ENCODE results near the gene PLK3.

PLK3 gene

GRCh38 chr1:44828841-44829440 lies 28.8 kb downstream of the PLK3 start:
- TF ChIP-seq CTCF (IDR thresholded peaks at IDR 0.05; ENCODE audit: insufficient read depth, missing control alignments) = no peak
- DNase-seq (ENCODE audit: insufficient read length, low spot score) (no peak), FAIRE-seq (no peak)

GRCh38 chr1:44829506-44830384 lies 29.6 kb downstream of the PLK3 start:
- no peak for TF ChIP-seq CTCF (IDR thresholded peaks at IDR 0.05; ENCODE audit: insufficient read depth, missing control alignments)
- FAIRE-seq = no peak
- DNase-seq (ENCODE audit: insufficient read length, low spot score) = no peak

DNA sequence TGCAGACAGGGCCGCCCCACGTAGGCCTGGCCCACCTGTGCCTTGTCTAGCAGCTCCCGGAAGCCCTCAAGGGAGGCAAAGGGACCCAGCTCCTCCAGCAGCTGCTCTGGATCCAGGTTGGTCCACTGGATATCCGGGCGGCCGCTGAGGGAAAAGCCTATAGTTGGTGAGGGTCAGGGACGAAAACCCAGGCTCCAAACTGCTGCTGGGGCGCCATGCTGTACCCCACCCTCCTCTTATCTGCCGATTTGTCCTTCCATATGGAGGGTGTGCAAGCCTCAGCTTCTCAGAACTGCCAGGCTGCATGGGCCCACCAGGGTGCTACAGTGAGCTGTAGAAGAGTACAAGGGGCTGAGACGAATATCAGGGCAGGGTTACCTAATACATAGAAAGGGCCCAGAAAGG lies 30.7 kb downstream of the PLK3 start:
- no peak for TF ChIP-seq CTCF (IDR thresholded peaks at IDR 0.05; ENCODE audit: insufficient read depth, missing control alignments)
- DNase-seq (ENCODE audit: insufficient read length, low spot score) (no peak), FAIRE-seq (no peak)

DNA sequence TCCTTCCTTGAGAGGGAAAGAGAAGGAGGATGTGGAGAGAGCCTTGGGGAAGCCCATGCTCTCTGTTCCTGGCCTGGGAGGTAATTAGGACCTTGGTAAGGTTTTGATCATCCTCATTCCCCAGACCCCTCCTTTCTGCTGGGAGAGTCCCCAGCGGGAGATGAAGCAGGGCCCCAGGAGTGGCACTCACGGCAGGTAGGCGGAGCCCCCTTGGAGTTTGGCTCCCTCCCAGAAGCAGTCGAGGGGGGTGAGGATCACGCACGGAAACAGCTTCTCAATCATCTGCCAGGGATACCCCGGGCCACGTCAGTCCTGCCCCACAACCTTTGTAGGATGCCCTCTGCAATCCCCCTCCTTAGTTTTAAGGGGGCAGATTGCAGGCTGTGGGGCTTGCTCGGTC lies 31.3 kb downstream of the PLK3 start:
- DNase-seq (ENCODE audit: insufficient read length, low spot score) (no peak), FAIRE-seq (no peak)
- TF ChIP-seq CTCF (IDR thresholded peaks at IDR 0.05; ENCODE audit: insufficient read depth, missing control alignments) = no peak

DNA sequence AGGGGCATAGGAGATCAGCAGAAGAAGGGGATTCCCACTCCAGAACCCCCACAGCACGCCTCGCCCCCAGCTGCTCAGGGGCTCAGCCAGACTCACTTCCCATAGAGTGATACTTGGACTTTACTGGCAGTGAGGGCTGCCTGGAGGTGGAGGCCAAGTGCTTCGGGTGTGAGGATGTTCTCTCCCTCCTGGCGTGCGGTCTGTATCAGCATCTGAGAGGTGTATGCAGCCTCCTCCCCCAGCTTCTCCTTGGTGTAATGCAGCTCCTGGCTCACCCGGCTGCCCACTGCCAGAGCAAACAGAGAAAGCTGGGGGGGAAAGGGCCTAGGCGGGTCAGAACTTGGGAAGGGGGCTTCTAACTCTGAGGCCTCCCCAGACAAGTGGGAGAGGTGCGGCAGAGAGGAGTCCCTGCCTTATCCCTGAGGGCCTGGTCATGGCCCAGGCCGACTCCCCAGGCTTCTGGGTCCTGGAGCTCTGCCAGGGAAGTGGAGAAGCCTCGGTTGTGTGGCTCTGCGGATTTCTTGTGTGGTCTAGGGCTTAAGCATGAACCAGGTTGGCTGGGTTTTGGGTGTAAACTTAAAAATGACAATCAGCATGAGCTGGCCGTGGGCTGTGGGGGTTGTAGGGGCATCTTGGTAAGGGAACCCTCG lies 32.0 kb downstream of the PLK3 start:
- DNase-seq (ENCODE audit: insufficient read length, low spot score) (no peak), FAIRE-seq (no peak)
- no peak for TF ChIP-seq CTCF (IDR thresholded peaks at IDR 0.05; ENCODE audit: insufficient read depth, missing control alignments)

DNA sequence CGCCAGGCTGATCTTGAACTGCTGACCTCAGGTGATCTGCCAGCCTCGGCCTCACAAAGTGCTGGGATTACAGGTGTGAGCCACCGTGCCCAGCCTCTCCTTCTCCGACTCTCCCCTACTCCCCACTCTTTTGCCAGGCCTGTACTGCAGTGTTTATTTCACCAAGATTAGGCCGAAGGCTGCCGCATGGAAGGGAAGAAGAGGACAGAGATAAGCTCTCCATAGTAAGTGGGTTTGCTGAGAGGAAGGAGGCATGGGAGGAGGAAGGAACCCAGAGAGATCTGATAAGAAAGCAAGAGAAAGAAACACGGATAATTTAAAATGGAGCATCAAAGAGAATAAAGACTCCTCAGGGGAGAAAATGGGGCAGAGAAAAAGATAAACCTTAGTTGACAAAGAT lies 34.2 kb downstream of the PLK3 start:
- no peak for TF ChIP-seq CTCF (IDR thresholded peaks at IDR 0.05; ENCODE audit: insufficient read depth, missing control alignments)
- DNase-seq (ENCODE audit: insufficient read length, low spot score) = no peak
- no peak for FAIRE-seq
